ENCODE measurements around the gene CDKN2B. TPM values are rescaled to one million over a fixed set of nuclear protein-coding genes. Genes with fewer than 3 reads are reported as not detected.

CDKN2B gene
- total and polyA plus RNA-seq, 2 experiments from 2014 or later: 0.29 to 0.83 TPM

GRCh38 chr9:21985964-21986667 is 23.0 kb downstream of the CDKN2B start:
- Mint-ChIP-seq H3K36me3 (ENCODE audit: low read depth) (no peaks in the 10 kb centered on the region), H3K4me1 (peaks cover 17% of the 10 kb centered on the region; the same call in 2 of the 3 replicates), H3K27me3 (ENCODE audit: insufficient read depth, low read depth, poor library complexity) (peaks cover 74% of the 10 kb centered on the region), H3K27ac (no peak overlapping the region), H3K9me3 (no peaks in the 10 kb centered on the region), H3K4me3 (no peak overlapping the region)
- Histone ChIP-seq H3K36me3 (ENCODE audit: insufficient read depth) (no peaks in the 10 kb centered on the region), H4K20me1 (replicated peaks; ENCODE audit: insufficient read depth) (peaks cover 17% of the 10 kb centered on the region), H3K4me1 (ENCODE audit: insufficient read depth) (peaks cover 23% of the 10 kb centered on the region), H3K4me3 (no peak overlapping the region), H3K9me2 (ENCODE audit: insufficient read depth) (no peaks in the 10 kb centered on the region), H3K27ac (ENCODE audit: low read depth) (no peak overlapping the region), H3K27me3 (ENCODE audit: insufficient read depth) (peaks cover 100% of the 10 kb centered on the region), H3F3A (replicated peaks; ENCODE audit: low read depth) (peaks cover 15% of the 10 kb centered on the region; the same call in 1 of the 2 replicates), H3K79me2 (replicated peaks; ENCODE audit: insufficient read depth) (no peaks in the 10 kb centered on the region), H3K4me2 (no peak overlapping the region), H2AFZ (no peak overlapping the region)
- TF ChIP-seq CTCF (conservative IDR thresholded peaks at IDR 0.05; ENCODE audit: low read depth in 2 of 2) (no peak), ZNF462 (CRISPR knock-in tag; IDR thresholded peaks at IDR 0.05) (no peak), ZNF331 (CRISPR knock-in tag; IDR thresholded peaks at IDR 0.05; ENCODE audit: low read depth) (no peak), REST (IDR thresholded peaks at IDR 0.05; ENCODE audit: unreplicated experiment) (no peak), CREB1 (CRISPR knock-in tag; IDR thresholded peaks at IDR 0.05; ENCODE audit: low read depth) (no peak), EZH2phosphoT487 (IDR thresholded peaks at IDR 0.05; ENCODE audit: unreplicated experiment) (no peak), JUNB (IDR thresholded peaks at IDR 0.05; ENCODE audit: unreplicated experiment) (no peak)
- DNase-seq (ENCODE audit: low spot score) (no peak), ATAC-seq (no peak)
